Omental fat pad (tissue), 4 donors: Measurements from ENCODE around the gene PLSCR4. TPM values are rescaled to one million over a fixed set of nuclear protein-coding genes. Genes with fewer than 3 reads are reported as not detected.

Experiments
- ATAC-seq: fragments of 150-250 bp; one replicate; pipeline ENCODE4 v1.9.1; 2016; ENCODE audit warnings: mild to moderate bottlenecking, moderate library complexity; ENCODE audit not compliant: low FRiP score
- DNase-seq: peaks from one replicate; pipeline ENCODE4 v3.0.0-alpha.2; 2019; ENCODE audit warnings: low spot score
- total RNA-seq, 4 donors: library from RNA; depleted of rRNA; stranded (reverse); fragments of >200 nt; gene quantifications; one replicate each; pipeline ENCODE4 v1.1.0, GENCODE V29; 2016
- TF ChIP-seq, protein P1 (sequence below), 3 donors: fragments of 450-650 bp; IDR thresholded peaks; one replicate each; pipeline ENCODE4 v1.5.1; 2016 to 2017; ENCODE audit warnings: antibody characterized with exemption in 3 of 3, mild to moderate bottlenecking in 3 of 3, moderate library complexity in 2 of 3

Gene PLSCR4
- total RNA-seq, 4 donors from 2014 or later: 84.7 to 191 (median 91.7) TPM

DNA sequence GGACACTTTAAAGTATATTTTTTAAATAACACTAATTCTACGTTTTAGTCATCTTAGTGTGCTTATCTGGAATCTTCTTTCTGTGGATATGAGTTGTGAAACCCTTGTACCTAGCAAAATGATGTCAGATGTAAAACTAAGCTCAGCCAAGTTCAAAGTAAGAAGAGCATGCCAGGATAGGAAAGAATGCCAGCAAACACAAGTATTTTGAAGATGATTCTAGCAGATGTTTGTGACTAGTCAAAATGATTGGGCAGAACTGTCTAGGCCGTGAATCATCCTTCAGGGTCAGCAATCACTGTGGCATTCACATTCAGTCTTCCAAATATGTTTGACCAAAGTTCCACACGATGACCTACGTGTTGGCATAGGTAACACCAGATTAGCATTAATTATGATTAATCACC, 84.5 kb downstream of the PLSCR4 start:
- DNase-seq (no peak), ATAC-seq (peak; percentile 79)
- TF ChIP-seq, protein P1, sequence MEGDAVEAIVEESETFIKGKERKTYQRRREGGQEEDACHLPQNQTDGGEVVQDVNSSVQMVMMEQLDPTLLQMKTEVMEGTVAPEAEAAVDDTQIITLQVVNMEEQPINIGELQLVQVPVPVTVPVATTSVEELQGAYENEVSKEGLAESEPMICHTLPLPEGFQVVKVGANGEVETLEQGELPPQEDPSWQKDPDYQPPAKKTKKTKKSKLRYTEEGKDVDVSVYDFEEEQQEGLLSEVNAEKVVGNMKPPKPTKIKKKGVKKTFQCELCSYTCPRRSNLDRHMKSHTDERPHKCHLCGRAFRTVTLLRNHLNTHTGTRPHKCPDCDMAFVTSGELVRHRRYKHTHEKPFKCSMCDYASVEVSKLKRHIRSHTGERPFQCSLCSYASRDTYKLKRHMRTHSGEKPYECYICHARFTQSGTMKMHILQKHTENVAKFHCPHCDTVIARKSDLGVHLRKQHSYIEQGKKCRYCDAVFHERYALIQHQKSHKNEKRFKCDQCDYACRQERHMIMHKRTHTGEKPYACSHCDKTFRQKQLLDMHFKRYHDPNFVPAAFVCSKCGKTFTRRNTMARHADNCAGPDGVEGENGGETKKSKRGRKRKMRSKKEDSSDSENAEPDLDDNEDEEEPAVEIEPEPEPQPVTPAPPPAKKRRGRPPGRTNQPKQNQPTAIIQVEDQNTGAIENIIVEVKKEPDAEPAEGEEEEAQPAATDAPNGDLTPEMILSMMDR (IDR thresholded peaks at IDR 0.05): no peak

DNA sequence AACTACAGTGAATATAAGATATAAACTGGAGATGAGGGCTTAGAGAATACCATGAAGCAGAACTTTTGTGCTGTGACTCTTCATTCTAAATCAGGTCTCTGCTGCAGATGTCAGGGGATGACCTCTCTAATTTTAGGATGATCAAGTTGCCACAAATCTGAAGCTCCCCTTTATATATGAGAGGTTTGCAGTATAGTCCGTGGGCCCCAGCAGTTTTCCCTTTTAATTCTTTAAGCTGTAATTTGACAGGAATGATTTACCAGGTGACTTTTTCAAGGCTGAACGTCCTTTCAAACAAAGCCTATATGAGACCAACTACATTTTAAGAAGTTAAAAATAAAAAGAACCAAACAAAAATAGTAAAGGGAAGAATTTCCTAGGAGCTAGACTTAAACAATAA, 85.0 kb downstream of the PLSCR4 start:
- TF ChIP-seq, protein P1 (IDR thresholded peaks at IDR 0.05): no peak
- DNase-seq (no peak), ATAC-seq (no peak)

DNA sequence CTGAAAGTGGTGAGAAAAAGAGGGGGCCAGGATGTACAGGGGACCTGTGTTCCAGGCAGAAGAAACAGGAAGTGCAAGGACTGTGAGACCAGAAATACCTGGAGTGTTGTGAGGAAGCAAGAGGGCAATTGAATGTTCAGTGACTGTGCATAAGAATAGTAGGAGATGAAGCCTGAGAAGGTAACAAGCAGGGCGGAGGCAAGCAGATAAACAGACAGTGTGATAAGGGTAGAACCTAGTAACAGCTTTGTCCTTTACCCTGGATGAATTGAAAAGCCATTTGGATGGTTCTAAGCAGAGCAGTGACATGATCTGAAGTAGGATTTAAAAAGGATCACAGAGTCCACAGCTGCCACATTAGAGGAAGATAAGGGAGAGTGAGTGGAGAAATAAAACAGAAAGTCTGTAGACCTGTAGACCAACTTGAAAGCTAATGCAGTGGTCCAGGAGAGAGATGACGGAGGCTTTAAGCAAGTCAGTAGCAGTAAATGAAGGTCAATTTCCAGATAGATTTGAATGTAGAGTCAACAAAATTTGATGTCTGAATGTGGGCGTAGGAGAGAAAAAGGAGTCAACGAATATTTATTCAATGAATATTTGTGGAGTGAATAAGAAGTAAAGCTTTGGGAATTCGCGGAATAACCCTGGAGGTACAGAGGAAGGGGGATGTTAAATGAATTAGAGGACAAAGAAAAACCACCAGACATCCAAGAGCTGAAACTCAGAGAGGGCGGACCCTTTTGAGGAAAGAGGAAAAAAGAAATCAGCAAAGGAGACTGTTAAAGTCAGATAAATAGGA, 85.7 kb downstream of the PLSCR4 start:
- no peak for DNase-seq
- TF ChIP-seq, protein P1 (IDR thresholded peaks at IDR 0.05): no peak
- peak; percentile 22 for ATAC-seq

DNA sequence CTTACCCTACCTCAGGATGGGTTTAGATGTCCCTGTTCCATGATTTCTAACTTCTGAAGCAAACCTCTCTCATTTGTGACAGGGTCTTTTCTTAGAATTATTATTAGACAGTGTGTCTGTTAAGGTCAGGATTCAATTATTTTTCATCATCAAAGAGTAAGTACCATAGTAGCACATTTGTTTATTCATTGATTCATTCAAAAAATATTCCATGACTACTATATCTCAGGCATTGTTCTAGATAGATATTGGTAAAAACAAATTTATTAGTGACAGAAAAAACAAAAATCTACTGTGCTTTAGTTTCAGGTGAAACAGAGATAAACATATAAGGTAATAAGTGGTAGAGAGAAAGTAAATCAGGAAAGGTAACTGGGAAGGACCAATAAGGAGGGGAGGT, 86.4 kb downstream of the PLSCR4 start:
- ATAC-seq (no peak), DNase-seq (no peak)

DNA sequence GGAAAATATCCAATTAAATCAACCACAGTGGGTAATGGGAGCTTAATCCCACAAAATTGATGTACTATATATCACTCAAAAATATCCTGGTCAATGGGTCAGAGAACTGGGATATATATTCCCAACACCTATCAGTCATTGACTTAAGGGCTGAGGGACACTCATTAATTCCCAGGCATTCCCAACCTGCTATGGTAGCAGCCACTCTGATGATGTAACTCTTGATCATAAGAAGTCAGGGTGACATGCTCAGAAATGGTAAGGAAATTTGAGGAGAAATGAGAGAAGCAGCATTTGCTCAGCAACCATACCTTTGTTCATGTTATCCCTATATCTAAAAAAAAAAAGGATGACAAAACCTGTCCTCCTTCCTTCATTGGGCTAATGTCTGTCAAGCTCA, 86.8 kb downstream of the PLSCR4 start:
- ATAC-seq: no peak
- TF ChIP-seq, protein P1 (IDR thresholded peaks at IDR 0.05): no peak
- DNase-seq: no peak

More for the DNA sequence above, 86.4 kb downstream of the PLSCR4 start:
- TF ChIP-seq, protein P1 (IDR thresholded peaks at IDR 0.05): no peak

DNA sequence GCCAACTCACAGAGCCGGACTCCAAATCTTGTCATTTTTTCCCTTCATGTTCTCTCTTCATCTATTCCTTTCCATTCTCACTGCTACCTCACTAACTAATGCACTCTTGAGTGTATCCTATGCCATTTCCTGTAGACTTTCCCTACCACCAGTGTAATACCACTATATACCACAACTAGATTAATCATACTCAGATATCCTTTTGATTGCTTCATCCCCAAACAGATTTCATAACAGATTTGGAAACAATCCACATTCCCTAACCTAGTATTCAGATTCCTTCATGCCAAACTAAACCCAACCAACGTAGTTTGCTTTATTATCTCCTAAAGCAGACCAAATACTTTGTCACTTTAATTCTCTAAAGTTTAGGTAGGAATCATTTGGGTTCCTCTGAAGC, 87.3 kb downstream of the PLSCR4 start:
- TF ChIP-seq, protein P1 (IDR thresholded peaks at IDR 0.05): no peak
- DNase-seq (no peak), ATAC-seq (peak; percentile 26)

DNA sequence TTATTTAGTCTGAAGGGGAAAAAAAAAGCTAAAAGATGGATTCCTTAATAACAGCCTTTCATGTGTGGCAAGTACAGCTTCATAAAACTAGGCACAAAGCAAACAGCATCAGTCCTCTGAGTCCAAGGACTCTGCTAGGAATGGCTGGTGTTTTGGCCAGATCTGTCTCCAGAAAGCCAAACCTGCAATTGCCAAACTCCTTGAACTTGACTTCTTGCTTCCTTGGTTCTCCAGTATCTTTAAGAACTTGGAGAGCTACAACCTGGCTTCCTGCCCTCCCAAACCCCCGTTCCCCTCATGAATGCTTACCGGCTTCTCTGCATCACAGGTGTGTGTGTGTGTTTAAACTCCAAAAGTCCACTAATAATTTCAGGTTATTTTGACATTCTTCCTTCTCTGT, 88.3 kb downstream of the PLSCR4 start:
- ATAC-seq (no peak), DNase-seq (no peak)
- TF ChIP-seq, protein P1 (IDR thresholded peaks at IDR 0.05): no peak
